ENCODE data around the gene TRMT11. TPM values are rescaled to one million over a fixed set of nuclear protein-coding genes. Genes with fewer than 3 reads are reported as not detected.

Gene TRMT11
- total and polyA plus RNA-seq, 2 of the 8 experiments (the other 6 are each of a cell fraction or from before 2014, with no cell fraction given) = 19.7 to 32.4 TPM

GRCh38 chr6:126083875-126084274 lies 97.5 kb downstream of the TRMT11 start (continued):
- no peak for TF ChIP-seq TAF7 (optimal IDR thresholded peaks at IDR 0.05; ENCODE audit: borderline replicate concordance, low read depth, low read length)
- TF ChIP-seq, protein P1, sequence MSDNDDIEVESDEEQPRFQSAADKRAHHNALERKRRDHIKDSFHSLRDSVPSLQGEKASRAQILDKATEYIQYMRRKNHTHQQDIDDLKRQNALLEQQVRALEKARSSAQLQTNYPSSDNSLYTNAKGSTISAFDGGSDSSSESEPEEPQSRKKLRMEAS (IDR thresholded peaks at IDR 0.05) = no peak
- no peak for TF ChIP-seq JUND (IDR thresholded peaks at IDR 0.05; ENCODE audit: low read length)
